SU-DHL-6 (cell line): ENCODE data around the gene FKBP1A.

Source experiments
- CTCF ChIP-seq: fragments of 200-600 bp; sonication (generic); IDR thresholded peaks from one replicate; pipeline ENCODE4 v1.5.1; 2017; ENCODE audit warnings: antibody characterized with exemption, mild to moderate bottlenecking, low read length, moderate library complexity; ENCODE audit not compliant: insufficient read depth, poor library complexity, severe bottlenecking
- EZH2phosphoT487 ChIP-seq: fragments of 200-600 bp; sonication (generic), shearing (Covaris generic); conservative IDR thresholded peaks from 2 replicates; pipeline ENCODE4 v1.6.1; 2018; ENCODE audit warnings: mild to moderate bottlenecking, antibody characterized with exemption, low read length, moderate library complexity, mixed read lengths

- no peak for TF ChIP-seq CTCF
- no peak for TF ChIP-seq EZH2phosphoT487
Observed at GRCh38 chr20:1331101-1331500, 61.8 kb downstream of the FKBP1A start.
